IPS-18a (cell line): ENCODE results near the gene ITPK1.
"Not testable (repeated sequence)": the region's sequence is repeated elsewhere in the genome, so short reads cannot be mapped to it uniquely, and the experiment has no call there.

Experiments used
- H3K27ac ChIP-seq: one replicate; pipeline ENCODE4 v1.5.1; 2013; ENCODE audit warnings: low read length
- H3K27me3 ChIP-seq: one replicate; pipeline ENCODE4 v1.6.1; 2013; ENCODE audit warnings: mild to moderate bottlenecking, low read length; ENCODE audit not compliant: control insufficient read depth, insufficient read depth
- H3K36me3 ChIP-seq: one replicate; pipeline ENCODE4 v1.6.1; 2013; ENCODE audit warnings: low read depth, low read length; ENCODE audit not compliant: control insufficient read depth
- H3K4me1 ChIP-seq: one replicate; pipeline ENCODE4 v1.6.1; 2013; ENCODE audit warnings: low read depth, low read length; ENCODE audit not compliant: control insufficient read depth
- H3K4me3 ChIP-seq: one replicate; pipeline ENCODE4 v1.5.1; 2013; ENCODE audit warnings: low read length
- H3K9ac ChIP-seq: one replicate; pipeline ENCODE4 v1.6.1; 2013; ENCODE audit warnings: mild to moderate bottlenecking, low read length, moderate library complexity
- H3K9me3 ChIP-seq: one replicate; pipeline ENCODE4 v1.6.1; 2013; ENCODE audit warnings: low read depth, low read length; ENCODE audit not compliant: control insufficient read depth

The ITPK1 gene

GRCh38 chr14:93110856-93111419 is 4.8 kb downstream of the ITPK1 start:
- Histone ChIP-seq H3K4me1 (peaks cover 35% of the 10 kb centered on the region), H3K27ac (no peak overlapping the region), H3K9me3 (no peaks in the 10 kb centered on the region), H3K27me3 (peaks cover 9% of the 10 kb centered on the region), H3K9ac (no peak overlapping the region), H3K4me3 (no peak overlapping the region), H3K36me3 (no peaks in the 10 kb centered on the region)

- Histone ChIP-seq H3K27me3 (peaks cover 9% of the 10 kb centered on the region), H3K4me3 (no peak overlapping the region), H3K9me3 (no peaks in the 10 kb centered on the region), H3K27ac (no peak overlapping the region), H3K9ac (no peak overlapping the region), H3K4me1 (peaks cover 35% of the 10 kb centered on the region), H3K36me3 (no peaks in the 10 kb centered on the region)
Measured at GRCh38 chr14:93109572-93110481, 5.9 kb downstream of the ITPK1 start.

- H3K27me3 ChIP-seq, result no peaks in the 10 kb centered on the region
- no peaks in the 10 kb centered on the region for H3K36me3 ChIP-seq
- H3K9me3 ChIP-seq, result no peaks in the 10 kb centered on the region
- peaks cover 21% of the 10 kb centered on the region for H3K4me1 ChIP-seq
- H3K9ac ChIP-seq, result no peak overlapping the region
- H3K27ac ChIP-seq, result no peak overlapping the region
- H3K4me3 ChIP-seq, result no peak overlapping the region
Measured at GRCh38 chr14:93108105-93108504, 7.6 kb downstream of the ITPK1 start.

GRCh38 chr14:93107453-93107852 is 8.3 kb downstream of the ITPK1 start:
- no peak overlapping the region for H3K9ac ChIP-seq
- H3K9me3 ChIP-seq, result no peaks in the 10 kb centered on the region
- H3K36me3 ChIP-seq, result no peaks in the 10 kb centered on the region
- no peaks in the 10 kb centered on the region for H3K27me3 ChIP-seq
- H3K4me1 ChIP-seq, result peaks cover 18% of the 10 kb centered on the region
- H3K27ac ChIP-seq, result no peak overlapping the region
- no peak overlapping the region for H3K4me3 ChIP-seq

GRCh38 chr14:93106541-93107156 is 9.1 kb downstream of the ITPK1 start:
- no peak overlapping the region for H3K4me3 ChIP-seq
- H3K9ac ChIP-seq, result no peak overlapping the region
- no peaks in the 10 kb centered on the region for H3K9me3 ChIP-seq
- no peaks in the 10 kb centered on the region for H3K27me3 ChIP-seq
- no peak overlapping the region for H3K27ac ChIP-seq
- peaks cover 13% of the 10 kb centered on the region for H3K4me1 ChIP-seq
- H3K36me3 ChIP-seq, result no peaks in the 10 kb centered on the region

GRCh38 chr14:93105856-93106255 is 9.9 kb downstream of the ITPK1 start:
- not testable (repeated sequence) for H3K9me3 ChIP-seq, H3K27ac ChIP-seq, H3K27me3 ChIP-seq, H3K4me3 ChIP-seq, H3K36me3 ChIP-seq, H3K9ac ChIP-seq
- peaks cover 13% of the 10 kb centered on the region for H3K4me1 ChIP-seq

- peaks cover 13% of the 10 kb centered on the region for H3K4me1 ChIP-seq
- H3K27ac ChIP-seq, result no peak overlapping the region
- H3K9me3 ChIP-seq, result no peaks in the 10 kb centered on the region
- no peak overlapping the region for H3K4me3 ChIP-seq
- no peaks in the 10 kb centered on the region for H3K36me3 ChIP-seq
- H3K27me3 ChIP-seq, result no peaks in the 10 kb centered on the region
- H3K9ac ChIP-seq, result no peak overlapping the region
Measured at GRCh38 chr14:93105362-93105761, 10.4 kb downstream of the ITPK1 start.

GRCh38 chr14:93104961-93105360 is 10.8 kb downstream of the ITPK1 start:
- Histone ChIP-seq H3K9ac (no peak overlapping the region), H3K27me3 (no peaks in the 10 kb centered on the region), H3K27ac (no peak overlapping the region), H3K36me3 (no peaks in the 10 kb centered on the region), H3K4me1 (peaks cover 13% of the 10 kb centered on the region), H3K9me3 (no peaks in the 10 kb centered on the region), H3K4me3 (no peak overlapping the region)

- H3K36me3 ChIP-seq, result no peaks in the 10 kb centered on the region
- no peak overlapping the region for H3K4me3 ChIP-seq
- H3K27ac ChIP-seq, result no peak overlapping the region
- H3K4me1 ChIP-seq, result peaks cover 7% of the 10 kb centered on the region
- H3K27me3 ChIP-seq, result no peaks in the 10 kb centered on the region
- no peak overlapping the region for H3K9ac ChIP-seq
- H3K9me3 ChIP-seq, result no peaks in the 10 kb centered on the region
Measured at GRCh38 chr14:93103392-93104080, 12.2 kb downstream of the ITPK1 start.

GRCh38 chr14:93102141-93102540 is 13.6 kb downstream of the ITPK1 start:
- no peak overlapping the region for H3K4me3 ChIP-seq
- H3K4me1 ChIP-seq, result peaks cover 7% of the 10 kb centered on the region
- H3K27me3 ChIP-seq, result no peaks in the 10 kb centered on the region
- H3K9ac ChIP-seq, result no peak overlapping the region
- H3K27ac ChIP-seq, result no peak overlapping the region
- H3K36me3 ChIP-seq, result no peaks in the 10 kb centered on the region
- no peaks in the 10 kb centered on the region for H3K9me3 ChIP-seq

GRCh38 chr14:93101181-93101580 is 14.5 kb downstream of the ITPK1 start:
- Histone ChIP-seq H3K9me3 (no peaks in the 10 kb centered on the region), H3K36me3 (no peaks in the 10 kb centered on the region), H3K27ac (no peak overlapping the region), H3K4me3 (no peak overlapping the region), H3K4me1 (peaks cover 7% of the 10 kb centered on the region), H3K9ac (no peak overlapping the region), H3K27me3 (no peaks in the 10 kb centered on the region)
